Heart left ventricle (tissue), 16 donors: Measurements from ENCODE around the gene FOXN3. TPM values are rescaled to one million over a fixed set of nuclear protein-coding genes. Genes with fewer than 3 reads are reported as not detected.

ENCODE experiments used
- ATAC-seq, 4 donors: fragments of 200-7000 bp; cut with Tn5 transposase; one replicate each; pipeline ENCODE4 v1.9.1; 2020 to 2022; ENCODE audit warnings: moderate library complexity in 4 of 4, mild to moderate bottlenecking in 3 of 4, moderate number of reproducible peaks in 1 of 4
- DNase-seq, 5 donors: peaks; one replicate each; pipeline ENCODE4 v3.0.0-alpha.2; 2020
- H3K27ac ChIP-seq, 12 donors: fragments of 200-600 bp; sonication (generic) in 4 of 12; one replicate each; pipeline versions ENCODE4 v1.5.0 to v1.8.0; 2016 to 2022; ENCODE audit warnings: mild to moderate bottlenecking in 2 of 12
- H3K27me3 ChIP-seq, 9 donors: fragments of 200-600 bp; sonication (generic) in 2 of 9; one replicate each; pipeline versions ENCODE4 v1.5.1 to v1.8.0; 2016 to 2022; ENCODE audit warnings: mild to moderate bottlenecking in 3 of 9
- H3K36me3 ChIP-seq, 9 donors: fragments of 200-600 bp; sonication (generic) in 2 of 9; one replicate each; pipeline versions ENCODE4 v1.5.0 to v1.8.0; 2018 to 2022; ENCODE audit warnings: mild to moderate bottlenecking in 2 of 9
- H3K4me1 ChIP-seq, 12 donors: fragments of 200-600 bp; sonication (generic) in 4 of 12; one replicate each; pipeline versions ENCODE4 v1.5.0 to v1.8.0; 2016 to 2022; ENCODE audit warnings: mild to moderate bottlenecking in 3 of 12
- H3K4me3 ChIP-seq, 12 donors: fragments of 200-600 bp; sonication (generic) in 4 of 12; one replicate each; pipeline versions ENCODE4 v1.5.0 to v1.8.0; 2017 to 2022; ENCODE audit warnings: mild to moderate bottlenecking in 9 of 12, moderate library complexity in 4 of 12
- H3K9me3 ChIP-seq, 12 donors: fragments of 200-600 bp; sonication (generic) in 4 of 12; one replicate each; pipeline versions ENCODE4 v1.5.0 to v1.8.0; 2016 to 2022; ENCODE audit warnings: mild to moderate bottlenecking in 1 of 12
- CTCF ChIP-seq, 12 donors: fragments of 200-600 bp; sonication (generic) in 4 of 12; IDR thresholded peaks; one replicate each; pipeline versions ENCODE4 v1.5.0 to v1.8.0; 2018 to 2022; ENCODE audit warnings: antibody characterized with exemption in 12 of 12, mild to moderate bottlenecking in 5 of 12
- POLR2A ChIP-seq, 2 donors: fragments of 450-650 bp; IDR thresholded peaks; one replicate each; pipeline ENCODE4 v1.6.1; 2017; ENCODE audit warnings: antibody characterized with exemption in 2 of 2, mild to moderate bottlenecking in 2 of 2, moderate library complexity in 2 of 2
- WGBS, 4 donors: extraction: QIAGEN DNeasy Blood & Tissue Kit in 2 of 4; methylation state at CpG; one replicate each; pipeline versions ENCODE4 v1.1.5 to v1.1.7; 2013 to 2018; 5-methylcytosine and 5-hydroxymethylcytosine counted together
- intact Hi-C, 10 donors: fragments of 100-400 bp; cut with DNase I; formaldehyde crosslinking; loops; one replicate each; pipeline versions ENCODE4 v1.11.1 to v1.14.2; 2022
- polyA plus RNA-seq, 2 donors: library from polyadenylated mRNA; stranded (reverse); fragments of 200-250 nt; gene quantifications; one replicate each; pipeline ENCODE4 v1.2.3, GENCODE V29; 2013
- total RNA-seq, 9 donors: library from RNA; depleted of rRNA in 2 of 9; stranded (reverse); fragments of >200 nt in 2 of 9; fragmentation: NEBNext Ultra II Directional in 3 of 9; extraction: Animal tissue kit (Norgen Biotek cat#: 25700) in 3 of 9; gene quantifications; one replicate each; pipeline versions ENCODE4 v1.1.0 to v1.2.4, GENCODE V29; 2016 to 2023
- donor health status: ischemic (EF 13 %, LVEDD 7.1; RV severe dilation, severe dysfunction).
- donor health status: healthy with polysubstance abuse.
- donor health status: DM: no; HTN: yes; CAD: no.
- donor health status: DM: no; HTN: no; CAD: no.
- donor health status: ischemic (EF 25% LVEDD 6.9; RV normal size, moderate dysfunction).
- donor health status: ischemic (EF 25% LVEDD 5.7; RV mildly dilated, moderate dysfunction).
- donor health status: healthy.
- donor health status: DM: yes; HTN: yes; CAD: no.
- donor health status: ischemic (EF 35%, LVEDD 5.7; RV mildly dilated, moderate dysfunction).
- donor health status: nonischemic (EF 11% LVEDD 7.7; RV severe dilation, severe dysfunction).
- donor health status: DM: yes; HTN: yes; CAD: no.
- donor health status: PGD.
- donor health status: ischemic (EF 29% LVEDD 5.4; RV normal size, mild dysfunction).
- donor health status: nonischemic (EF 23%, LVEDD 6.1; RV moderate dilation, normal function).

Gene FOXN3
- total and polyA plus RNA-seq, 11 donors = 24.4 to 161 (median 111) TPM

DNA sequence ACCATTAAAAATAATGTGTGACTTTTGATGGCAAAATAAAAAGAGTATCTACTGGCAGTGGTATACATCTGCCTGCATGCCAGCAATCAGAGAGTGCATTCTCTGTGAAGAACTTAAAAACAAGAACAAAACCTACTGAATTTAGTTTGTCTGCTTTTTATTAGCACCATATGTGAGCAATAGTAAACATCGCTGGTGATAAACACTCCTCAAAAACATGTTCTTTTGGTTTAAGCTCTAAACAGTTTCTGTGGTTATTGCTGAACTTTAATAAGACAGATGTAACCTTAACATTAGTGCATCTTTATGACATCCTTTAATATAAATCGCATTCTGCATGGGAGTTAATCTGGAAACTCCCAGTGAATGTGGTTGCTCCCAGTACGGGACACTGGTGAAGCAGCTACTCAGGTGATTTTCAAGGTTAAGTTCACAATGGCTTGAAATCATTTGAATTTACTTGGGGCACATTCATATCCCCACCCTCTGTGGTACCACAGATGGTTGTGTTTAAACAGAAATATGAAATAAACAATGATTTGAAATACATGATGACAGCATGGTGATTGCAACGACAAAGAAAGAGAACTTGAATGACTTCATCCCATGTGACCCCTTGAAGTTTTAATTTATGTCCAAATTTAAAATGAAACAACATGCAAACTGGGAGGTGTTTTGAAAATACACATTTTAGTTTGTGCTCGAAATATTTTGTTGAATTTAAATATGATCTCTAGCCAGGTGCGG lies 285.9 kb downstream of the FOXN3 start:
- no peak overlapping the region for H3K4me3 ChIP-seq
- H3K4me1 ChIP-seq = no peaks in the 10 kb centered on the region
- no peak overlapping the region for H3K27ac ChIP-seq
- H3K36me3 ChIP-seq = no peaks in the 10 kb centered on the region
- no peaks in the 10 kb centered on the region for H3K27me3 ChIP-seq
- intact Hi-C loops = no loop called here
- TF ChIP-seq POLR2A (IDR thresholded peaks at IDR 0.05) (no peak), CTCF (IDR thresholded peaks at IDR 0.05) (no peak)
- H3K9me3 ChIP-seq = peaks cover 0 to 8% (median 2%) of the 10 kb centered on the region in 12 donors
- ATAC-seq (no peak), DNase-seq (no peak)
- WGBS, 4 donors = 89 to 93% (median 93%) methylated on average over 6 of the region's 6 CpGs

- TF ChIP-seq POLR2A (IDR thresholded peaks at IDR 0.05) (no peak), CTCF (IDR thresholded peaks at IDR 0.05) (no peak)
- intact Hi-C loops = no loop called here
- Histone ChIP-seq H3K4me3 (no peak overlapping the region), H3K4me1 (no peaks in the 10 kb centered on the region), H3K27me3 (no peaks in the 10 kb centered on the region), H3K36me3 (no peaks in the 10 kb centered on the region), H3K9me3 (no peaks in the 10 kb centered on the region), H3K27ac (no peak overlapping the region)
- 80 to 87% (median 84%) methylated on average over 6 of the region's 6 CpGs for WGBS, 4 donors
- DNase-seq = no peak
- no peak for ATAC-seq
Measured at GRCh38 chr14:89129570-89129969, 287.5 kb downstream of the FOXN3 start.

- ATAC-seq (no peak), DNase-seq (no peak)
- TF ChIP-seq POLR2A (IDR thresholded peaks at IDR 0.05) = no peak
- TF ChIP-seq CTCF (IDR thresholded peaks at IDR 0.05) = no peak
- 92 to 93% (median 92%) methylated on average over 10 of the region's 10 CpGs for WGBS, 4 donors
- intact Hi-C loops = no loop called here
- Histone ChIP-seq H3K4me1 (no peaks in the 10 kb centered on the region), H3K27ac (no peak overlapping the region), H3K27me3 (no peaks in the 10 kb centered on the region), H3K4me3 (no peak overlapping the region), H3K9me3 (no peaks in the 10 kb centered on the region), H3K36me3 (no peaks in the 10 kb centered on the region)
Measured at GRCh38 chr14:89128311-89129026, 288.6 kb downstream of the FOXN3 start.

- no peaks in the 10 kb centered on the region for H3K4me1 ChIP-seq
- H3K27ac ChIP-seq = no peak overlapping the region
- H3K4me3 ChIP-seq = no peak overlapping the region
- intact Hi-C loops = no loop called here
- no peaks in the 10 kb centered on the region for H3K36me3 ChIP-seq
- TF ChIP-seq POLR2A (IDR thresholded peaks at IDR 0.05) (no peak), CTCF (IDR thresholded peaks at IDR 0.05) (no peak)
- H3K27me3 ChIP-seq = no peaks in the 10 kb centered on the region
- no peak for DNase-seq
- 50 to 65% (median 58%) methylated on average over 4 of the region's 4 CpGs for WGBS, 4 donors
- no peaks in the 10 kb centered on the region for H3K9me3 ChIP-seq
- no peak for ATAC-seq
Measured at GRCh38 chr14:89126461-89126860, 290.6 kb downstream of the FOXN3 start.
